BLaER1 treated with 17β-estradiol and CSF1 and Interleukin-3, amounts not matched to agents 10 nM and 100 nM (cell line): Measurements from ENCODE around the gene PIP5K1B.
A peak's percentile ranks its signal among the peaks of the same experiment; 100 is the strongest.

Source experiments
- H3K27ac ChIP-seq, 11 experiments: shearing (Covaris generic); formaldehyde crosslinking; 2 replicates each; pipeline ENCODE4 v1.8.1; 2022
- H3K27me3 ChIP-seq, 11 experiments: shearing (Covaris generic); formaldehyde crosslinking; 2 replicates each; pipeline ENCODE4 v1.8.1; 2022
- H3K36me3 ChIP-seq, 11 experiments: shearing (Covaris generic); formaldehyde crosslinking; 2 replicates each; pipeline ENCODE4 v1.8.1; 2022
- H3K4me1 ChIP-seq, 10 experiments: shearing (Covaris generic); formaldehyde crosslinking; 2 replicates each; pipeline ENCODE4 v1.8.1; 2022
- H3K4me2 ChIP-seq, 11 experiments: shearing (Covaris generic); formaldehyde crosslinking; 2 replicates each; pipeline ENCODE4 v1.8.1; 2022
- H3K4me3 ChIP-seq, 10 experiments: shearing (Covaris generic); formaldehyde crosslinking; 2 replicates each; pipeline ENCODE4 v1.8.1; 2022
- H3K9ac ChIP-seq, 11 experiments: shearing (Covaris generic); formaldehyde crosslinking; 2 replicates each; pipeline ENCODE4 v1.8.1; 2022
- H3K9me3 ChIP-seq, 11 experiments: shearing (Covaris generic); formaldehyde crosslinking; replicated peaks in 1 of 11; 2 replicates each; pipeline ENCODE4 v1.8.1; 2022
- H4K20me1 ChIP-seq, 11 experiments: shearing (Covaris generic); formaldehyde crosslinking; 2 replicates each; pipeline ENCODE4 v1.8.1; 2022
- Cebpa-rat ChIP-seq, 11 experiments: shearing (Covaris generic); IDR thresholded peaks; 2 replicates each; pipeline ENCODE4 v1.8.1; 2022

The PIP5K1B gene, protein sequence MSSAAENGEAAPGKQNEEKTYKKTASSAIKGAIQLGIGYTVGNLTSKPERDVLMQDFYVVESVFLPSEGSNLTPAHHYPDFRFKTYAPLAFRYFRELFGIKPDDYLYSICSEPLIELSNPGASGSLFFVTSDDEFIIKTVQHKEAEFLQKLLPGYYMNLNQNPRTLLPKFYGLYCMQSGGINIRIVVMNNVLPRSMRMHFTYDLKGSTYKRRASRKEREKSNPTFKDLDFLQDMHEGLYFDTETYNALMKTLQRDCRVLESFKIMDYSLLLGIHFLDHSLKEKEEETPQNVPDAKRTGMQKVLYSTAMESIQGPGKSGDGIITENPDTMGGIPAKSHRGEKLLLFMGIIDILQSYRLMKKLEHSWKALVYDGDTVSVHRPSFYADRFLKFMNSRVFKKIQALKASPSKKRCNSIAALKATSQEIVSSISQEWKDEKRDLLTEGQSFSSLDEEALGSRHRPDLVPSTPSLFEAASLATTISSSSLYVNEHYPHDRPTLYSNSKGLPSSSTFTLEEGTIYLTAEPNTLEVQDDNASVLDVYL

DNA sequence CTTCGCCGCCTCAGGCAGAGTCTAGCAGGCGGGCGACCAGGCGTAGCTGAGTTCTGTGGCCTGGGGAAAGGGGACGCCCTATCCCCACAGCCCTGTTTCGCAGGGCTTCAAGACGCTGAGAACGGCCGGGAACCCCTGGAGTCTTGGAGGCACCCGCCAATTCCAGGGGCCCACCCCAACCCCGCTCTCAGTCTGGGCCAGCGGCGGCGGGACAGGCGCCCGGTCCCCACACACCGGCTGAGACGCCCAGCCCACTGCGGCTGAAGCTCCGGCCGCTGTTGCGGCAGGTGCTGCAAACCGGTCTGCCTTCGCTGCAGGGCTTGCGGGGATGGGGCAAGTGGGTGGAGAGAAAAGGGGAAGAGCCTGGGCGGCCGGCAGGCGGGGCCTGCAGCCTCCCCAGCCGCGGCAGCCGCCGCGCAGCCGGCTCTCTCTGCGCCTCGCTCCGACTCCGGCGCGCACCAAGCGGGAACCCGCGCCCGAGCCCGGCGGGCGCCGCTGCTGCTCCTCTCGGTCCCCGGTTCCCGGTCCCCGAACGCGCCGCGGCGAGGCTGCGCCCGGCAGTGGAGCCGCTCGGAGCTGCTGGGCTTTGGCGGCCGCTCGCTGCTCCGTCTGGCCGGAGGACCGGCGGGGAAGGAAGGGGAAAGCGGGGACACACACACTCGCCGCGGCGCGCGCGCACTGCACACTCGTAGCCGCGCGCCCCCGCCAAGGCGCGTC is at the start of gene PIP5K1B:
PIP5K1B (plus strand) TSS at position 427 of the 717 bp plus-strand sequence. CDS start 117,375 bp downstream, outside the sequence.
- Histone ChIP-seq H4K20me1 (no peaks in the 10 kb centered on the region), H3K27ac (peak within 1 kb of the TSS in 9 of 11 experiments; percentile 43 to 68 (median 51); a peak in 13 of 22 replicates), H3K36me3 (no peaks in the 10 kb centered on the region), H3K4me1 (peaks cover 14 to 27% (median 22%) of the 10 kb centered on the region in 10 experiments), H3K4me3 (peak within 1 kb of the TSS; percentile 68 to 84 (median 77)), H3K9me3 (no peaks in the 10 kb centered on the region), H3K4me2 (peak within 1 kb of the TSS; percentile 96 to 100 (median 99)), H3K9ac (peak within 1 kb of the TSS; percentile 55 to 80 (median 77)), H3K27me3 (peaks cover 29 to 45% (median 36%) of the 10 kb centered on the region in 11 experiments; a peak in 20 of 22 replicates)
- no peak for TF ChIP-seq Cebpa-rat (IDR thresholded peaks at IDR 0.05)

DNA sequence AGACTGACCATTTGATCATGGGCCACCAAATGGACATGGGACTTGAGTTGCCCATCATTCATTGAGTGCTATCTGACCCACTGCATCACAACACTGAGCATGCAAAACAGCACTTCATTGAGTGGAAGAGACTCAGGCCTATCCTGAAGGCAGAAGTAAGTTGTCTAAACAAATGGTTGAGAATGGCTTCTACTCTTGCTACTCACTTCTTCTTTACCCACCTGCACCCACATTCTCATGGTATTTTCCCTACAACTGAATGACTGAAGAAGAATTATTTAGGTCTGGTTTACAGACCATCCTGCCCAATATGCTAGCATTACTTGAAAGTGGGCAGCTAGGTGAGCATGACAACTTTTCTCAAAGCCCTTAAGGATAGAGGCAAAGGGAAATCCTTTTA is 41.0 kb upstream of the PIP5K1B start:
- Histone ChIP-seq H3K4me3 (no peak overlapping the region), H3K9me3 (no peaks in the 10 kb centered on the region), H4K20me1 (no peaks in the 10 kb centered on the region), H3K4me2 (no peak overlapping the region), H3K4me1 (no peaks in the 10 kb centered on the region), H3K27me3 (no peaks in the 10 kb centered on the region), H3K36me3 (no peaks in the 10 kb centered on the region), H3K27ac (no peak overlapping the region), H3K9ac (no peak overlapping the region)
- no peak for TF ChIP-seq Cebpa-rat (IDR thresholded peaks at IDR 0.05)

DNA sequence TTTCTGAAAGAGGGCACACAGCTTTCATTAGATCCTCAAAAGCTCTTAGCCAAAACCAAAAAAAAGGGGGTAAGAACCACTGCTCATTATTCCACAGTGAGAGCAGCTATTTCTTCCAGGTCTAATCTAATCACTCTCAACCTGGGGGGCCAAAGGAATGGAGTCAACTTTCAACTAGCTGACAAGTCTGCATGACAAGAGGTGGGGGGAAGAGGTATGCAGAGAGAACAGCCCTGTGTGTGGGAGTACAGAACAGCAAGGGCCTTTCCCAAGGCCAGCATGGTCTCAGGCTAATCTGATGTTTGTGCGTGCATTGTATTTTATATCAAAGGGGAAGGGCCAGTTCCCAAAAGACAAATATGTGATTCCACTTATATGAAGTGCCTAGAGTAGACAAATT is 36.9 kb upstream of the PIP5K1B start:
- H3K27me3 ChIP-seq = no peaks in the 10 kb centered on the region
- H3K4me2 ChIP-seq = no peak overlapping the region
- no peaks in the 10 kb centered on the region for H3K4me1 ChIP-seq
- H3K4me3 ChIP-seq = no peak overlapping the region
- no peaks in the 10 kb centered on the region for H4K20me1 ChIP-seq
- H3K9me3 ChIP-seq = no peaks in the 10 kb centered on the region
- no peak overlapping the region for H3K9ac ChIP-seq
- H3K36me3 ChIP-seq = no peaks in the 10 kb centered on the region
- H3K27ac ChIP-seq = no peak overlapping the region
- no peak for TF ChIP-seq Cebpa-rat (IDR thresholded peaks at IDR 0.05)

DNA sequence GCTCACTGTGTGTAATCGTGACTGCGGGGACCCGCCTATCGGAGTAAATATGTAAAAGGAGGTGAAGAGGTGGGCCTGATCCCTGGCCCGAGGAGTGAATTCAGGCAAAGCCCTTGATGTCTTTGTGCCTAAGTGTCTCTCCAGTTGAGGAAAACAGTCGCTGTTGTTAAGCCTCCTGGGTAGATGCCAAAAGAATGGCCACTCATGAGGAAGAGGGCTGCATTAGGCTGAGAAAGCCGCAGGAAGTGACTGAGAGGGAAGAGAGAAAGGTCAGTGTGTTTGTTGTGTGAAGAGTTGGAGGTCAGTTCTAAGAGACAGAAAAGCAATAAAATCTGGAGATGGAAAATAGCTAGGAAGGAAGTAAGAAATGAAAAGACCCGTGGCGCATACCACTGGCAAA is 35.8 kb upstream of the PIP5K1B start:
- no peak overlapping the region for H3K27ac ChIP-seq
- H3K36me3 ChIP-seq = no peaks in the 10 kb centered on the region
- no peak for TF ChIP-seq Cebpa-rat (IDR thresholded peaks at IDR 0.05)
- H3K27me3 ChIP-seq = no peaks in the 10 kb centered on the region
- H3K9ac ChIP-seq = no peak overlapping the region
- no peak overlapping the region for H3K4me3 ChIP-seq
- no peaks in the 10 kb centered on the region for H3K9me3 ChIP-seq
- H3K4me2 ChIP-seq = no peak overlapping the region
- H3K4me1 ChIP-seq = no peaks in the 10 kb centered on the region
- no peaks in the 10 kb centered on the region for H4K20me1 ChIP-seq

DNA sequence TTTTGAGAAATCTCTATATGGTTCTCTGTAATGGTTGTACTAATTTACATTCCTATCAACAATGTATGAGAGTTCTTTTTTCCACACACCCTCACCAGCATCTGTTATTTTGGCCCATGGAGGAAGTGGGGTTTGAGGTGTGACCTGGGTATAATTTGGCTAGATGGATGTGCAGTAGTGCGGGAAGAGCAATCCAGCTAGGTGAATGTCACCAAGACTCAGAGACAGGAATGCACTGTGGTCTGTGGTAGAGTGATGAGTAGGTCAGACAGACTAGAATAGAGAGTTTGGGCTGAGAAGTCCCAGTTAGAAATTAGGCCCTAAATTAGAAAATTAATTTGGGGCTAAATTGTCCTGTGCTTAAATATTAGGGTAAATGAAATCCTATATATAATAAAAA is 32.8 kb upstream of the PIP5K1B start:
- no peaks in the 10 kb centered on the region for H3K4me1 ChIP-seq
- no peak overlapping the region for H3K4me2 ChIP-seq
- no peak for TF ChIP-seq Cebpa-rat (IDR thresholded peaks at IDR 0.05)
- no peak overlapping the region for H3K9ac ChIP-seq
- no peaks in the 10 kb centered on the region for H3K27me3 ChIP-seq
- no peaks in the 10 kb centered on the region for H3K9me3 ChIP-seq
- H3K27ac ChIP-seq = no peak overlapping the region
- H3K4me3 ChIP-seq = no peak overlapping the region
- H4K20me1 ChIP-seq = no peaks in the 10 kb centered on the region
- no peaks in the 10 kb centered on the region for H3K36me3 ChIP-seq

DNA sequence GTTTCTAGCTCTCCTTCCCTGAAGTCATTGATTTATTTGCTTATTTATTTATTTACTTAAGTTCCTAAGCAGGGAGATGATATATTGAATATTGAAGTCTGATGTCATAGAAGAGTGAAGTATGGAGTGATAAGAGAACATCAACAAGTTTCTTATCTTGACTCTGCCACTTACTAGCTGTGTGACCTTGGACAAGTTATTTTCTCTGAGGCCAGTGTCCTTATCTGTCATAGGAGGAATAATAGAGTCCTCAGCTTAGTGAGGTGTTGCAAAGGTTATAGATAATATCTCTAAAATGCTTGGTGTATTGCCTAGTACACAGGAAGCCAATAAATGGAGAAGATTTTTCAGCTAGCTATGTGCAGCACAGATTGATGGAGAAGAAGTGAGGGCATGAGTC is 32.4 kb upstream of the PIP5K1B start:
- Histone ChIP-seq H3K4me2 (no peak overlapping the region), H4K20me1 (no peaks in the 10 kb centered on the region), H3K4me1 (no peaks in the 10 kb centered on the region), H3K27ac (no peak overlapping the region), H3K9me3 (no peaks in the 10 kb centered on the region), H3K4me3 (no peak overlapping the region), H3K27me3 (no peaks in the 10 kb centered on the region), H3K9ac (no peak overlapping the region), H3K36me3 (no peaks in the 10 kb centered on the region)
- no peak for TF ChIP-seq Cebpa-rat (IDR thresholded peaks at IDR 0.05)

DNA sequence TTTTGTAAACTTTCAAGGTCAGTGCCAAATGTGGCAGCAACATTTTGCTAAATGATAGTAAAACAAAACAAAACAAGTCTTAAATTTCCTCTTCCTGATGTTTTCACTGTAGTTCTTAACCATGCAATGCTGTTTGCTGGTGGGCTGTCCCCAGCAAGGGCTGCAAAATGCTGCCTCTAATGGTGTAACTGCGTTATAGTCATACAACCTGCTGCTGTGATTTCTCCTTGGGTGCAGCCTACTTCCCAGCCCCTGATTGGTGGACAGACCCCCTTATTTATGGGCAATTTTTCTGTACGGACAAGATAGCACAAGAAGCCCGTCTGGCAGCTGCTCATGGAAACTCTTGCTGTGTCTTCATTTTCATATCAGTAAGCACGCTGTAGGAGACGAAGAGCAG is 26.6 kb upstream of the PIP5K1B start:
- no peaks in the 10 kb centered on the region for H3K27me3 ChIP-seq
- H3K9me3 ChIP-seq = no peaks in the 10 kb centered on the region
- H3K4me1 ChIP-seq = peaks cover 3 to 5% (median 4%) of the 10 kb centered on the region in 10 experiments; a peak in 18 of 20 replicates
- no peaks in the 10 kb centered on the region for H3K36me3 ChIP-seq
- TF ChIP-seq Cebpa-rat (IDR thresholded peaks at IDR 0.05) = no peak
- no peak overlapping the region for H3K4me3 ChIP-seq
- no peak overlapping the region for H3K9ac ChIP-seq
- no peaks in the 10 kb centered on the region for H4K20me1 ChIP-seq
- no peak overlapping the region for H3K4me2 ChIP-seq
- no peak overlapping the region for H3K27ac ChIP-seq

DNA sequence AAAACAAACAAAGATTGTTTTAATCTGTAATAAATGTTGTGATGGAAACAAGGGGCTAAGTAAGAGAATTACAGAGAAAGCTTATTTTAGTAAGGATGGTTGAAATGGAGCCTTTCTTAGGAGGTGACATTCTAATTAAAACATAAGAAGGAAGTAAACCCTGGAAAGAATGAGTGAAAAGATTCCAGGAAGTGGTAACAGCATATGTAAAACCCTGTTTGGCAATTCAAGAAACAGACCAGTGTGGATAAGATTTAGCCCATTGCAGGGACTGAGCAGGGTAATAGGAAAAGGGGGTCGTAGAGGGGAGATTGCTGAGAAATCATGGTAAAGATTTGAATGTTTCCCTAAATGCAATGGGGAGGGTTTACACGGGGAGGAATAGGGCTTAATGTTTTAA is 21.6 kb upstream of the PIP5K1B start:
- Histone ChIP-seq H3K9ac (no peak overlapping the region), H3K27ac (no peak overlapping the region), H3K4me1 (peaks cover 8 to 14% (median 10%) of the 10 kb centered on the region in 10 experiments; a peak in 19 of 20 replicates), H3K4me3 (no peak overlapping the region), H3K36me3 (no peaks in the 10 kb centered on the region), H3K4me2 (peak overlapping the region; percentile 28 to 64 (median 40); a peak in 20 of 22 replicates), H3K9me3 (no peaks in the 10 kb centered on the region), H3K27me3 (no peaks in the 10 kb centered on the region), H4K20me1 (no peaks in the 10 kb centered on the region)
- no peak for TF ChIP-seq Cebpa-rat (IDR thresholded peaks at IDR 0.05)

DNA sequence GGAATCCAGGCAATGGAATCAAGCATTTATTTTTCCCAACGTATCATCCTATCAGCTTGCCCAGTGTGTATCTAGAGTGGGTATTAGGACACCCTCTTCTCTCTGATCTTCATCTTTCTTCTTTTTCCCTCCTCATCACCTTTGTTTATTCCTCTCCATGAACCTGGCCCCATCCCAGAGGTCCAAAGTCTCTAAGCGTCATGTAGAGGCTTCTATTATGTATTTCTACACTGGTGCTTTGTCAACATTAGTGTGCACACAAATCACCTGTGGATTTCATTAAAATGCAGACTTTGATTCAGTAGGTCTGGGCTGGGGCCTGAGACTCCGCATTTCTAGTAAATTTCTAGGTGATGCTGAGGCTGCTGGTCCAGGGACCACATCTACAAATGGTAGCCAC is 19.8 kb upstream of the PIP5K1B start:
- Histone ChIP-seq H4K20me1 (no peaks in the 10 kb centered on the region), H3K9me3 (no peaks in the 10 kb centered on the region), H3K36me3 (no peaks in the 10 kb centered on the region), H3K27me3 (no peaks in the 10 kb centered on the region), H3K4me1 (peaks cover 8 to 14% (median 10%) of the 10 kb centered on the region in 10 experiments; a peak in 19 of 20 replicates), H3K27ac (no peak overlapping the region), H3K4me3 (no peak overlapping the region), H3K4me2 (no peak overlapping the region), H3K9ac (no peak overlapping the region)
- TF ChIP-seq Cebpa-rat (IDR thresholded peaks at IDR 0.05) = no peak
